ENCODE results near the gene C6orf89.

The C6orf89 gene

DNA sequence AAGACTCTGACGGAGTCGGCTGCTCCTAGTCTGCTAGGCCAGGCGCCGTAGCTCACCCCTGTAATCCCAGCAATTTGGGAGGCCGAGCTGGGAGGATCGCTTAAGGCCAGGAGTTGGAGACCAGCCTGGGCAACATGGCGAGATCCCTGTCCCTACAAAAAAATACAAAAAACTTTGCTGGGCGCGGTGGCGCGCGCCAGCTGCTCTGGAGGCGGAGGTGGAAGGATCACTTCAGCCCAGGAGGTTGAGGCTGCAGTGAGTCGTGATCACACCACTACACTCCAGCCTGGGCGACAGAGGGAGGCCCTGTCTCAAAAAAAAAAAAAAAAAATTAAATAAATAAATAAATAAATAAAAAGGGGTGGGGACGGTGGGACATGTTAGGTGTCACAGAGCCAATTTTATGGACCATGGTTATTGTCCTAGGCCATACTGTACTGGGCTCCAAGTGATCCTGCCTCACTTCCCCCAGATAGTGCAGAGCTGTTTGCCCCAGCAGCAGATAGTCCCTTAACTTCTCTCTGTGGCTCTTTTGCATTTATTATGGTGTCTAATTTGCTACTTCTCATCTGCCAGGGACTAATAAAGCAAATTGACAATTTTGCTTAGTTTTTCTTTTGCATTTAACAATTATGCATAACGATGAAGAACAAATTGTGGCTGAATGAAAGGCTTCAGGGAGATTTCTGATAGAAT is 74.0 kb downstream of the C6orf89 start:
- DNase-seq (ENCODE audit: low read depth, low spot score) = no peak
- Histone ChIP-seq H3K4me3 (ENCODE audit: low read length) (no peak overlapping the region), H3K4me1 (ENCODE audit: control insufficient read depth, insufficient read depth, low read length) (peaks cover 4% of the 10 kb centered on the region), H3K9me3 (ENCODE audit: control insufficient read depth, insufficient read depth, low read length) (no peaks in the 10 kb centered on the region), H3K27ac (ENCODE audit: low read length) (no peak overlapping the region), H3K27me3 (ENCODE audit: control insufficient read depth, insufficient read depth, low read length) (no peaks in the 10 kb centered on the region), H3K36me3 (ENCODE audit: control insufficient read depth, insufficient read depth, low read length) (no peaks in the 10 kb centered on the region)
- no CpG with 5 or more reads among the region's 17 CpGs for WGBS (ENCODE audit: insufficient coverage, insufficient read length)

DNA sequence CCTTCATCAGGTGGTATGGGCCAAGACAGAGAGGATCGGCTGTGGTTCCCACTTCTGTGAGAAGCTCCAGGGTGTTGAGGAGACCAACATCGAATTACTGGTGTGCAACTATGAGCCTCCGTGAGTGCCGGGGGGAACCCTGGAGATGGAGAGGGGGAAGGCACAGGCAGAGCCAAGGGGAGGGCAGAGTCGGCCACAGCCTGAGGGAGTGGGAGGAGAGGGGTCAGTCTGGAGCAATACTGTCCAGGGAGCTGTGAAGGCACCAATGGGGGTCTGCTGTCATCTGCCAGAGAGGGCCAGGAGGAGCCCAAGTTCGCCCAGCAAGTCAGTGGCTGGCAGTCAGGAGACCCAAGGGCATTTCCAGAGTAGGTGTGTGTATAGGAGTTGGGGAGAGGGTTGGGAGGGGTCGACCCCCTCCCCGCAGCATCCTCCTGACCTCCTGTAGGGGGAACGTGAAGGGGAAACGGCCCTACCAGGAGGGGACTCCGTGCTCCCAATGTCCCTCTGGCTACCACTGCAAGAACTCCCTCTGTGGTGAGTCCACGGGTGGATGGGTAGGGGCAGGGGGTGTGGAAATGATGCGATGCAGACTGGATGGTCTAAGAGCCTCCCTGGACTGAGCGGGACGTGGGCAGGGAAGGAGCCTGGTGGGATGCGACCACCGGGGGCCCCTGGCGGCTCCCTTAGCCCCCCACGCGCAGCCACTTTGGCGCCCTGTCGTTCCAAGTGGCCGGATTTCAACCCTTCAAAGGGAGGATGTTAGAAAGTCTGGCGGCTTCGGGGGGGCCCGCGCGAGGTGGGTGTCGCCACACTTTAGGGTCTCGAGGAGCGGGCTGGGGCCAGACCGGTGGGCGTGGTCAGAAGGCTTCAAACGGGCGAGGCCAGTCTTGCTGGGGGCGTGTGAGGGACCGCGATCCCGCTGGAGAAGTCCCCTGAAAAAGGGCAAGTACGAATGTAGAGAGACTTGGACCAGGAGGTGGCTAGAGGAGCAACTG is 76.0 kb downstream of the C6orf89 start:
- no peaks in the 10 kb centered on the region for H3K36me3 ChIP-seq (ENCODE audit: control insufficient read depth, insufficient read depth, low read length)
- peaks cover 4% of the 10 kb centered on the region for H3K4me1 ChIP-seq (ENCODE audit: control insufficient read depth, insufficient read depth, low read length)
- H3K4me3 ChIP-seq (ENCODE audit: low read length) = no peak overlapping the region
- DNase-seq (ENCODE audit: low read depth, low spot score) = no peak
- WGBS (ENCODE audit: insufficient coverage, insufficient read length) = no CpG with 5 or more reads among the region's 40 CpGs
- no peaks in the 10 kb centered on the region for H3K27me3 ChIP-seq (ENCODE audit: control insufficient read depth, insufficient read depth, low read length)
- H3K27ac ChIP-seq (ENCODE audit: low read length) = no peak overlapping the region
- H3K9me3 ChIP-seq (ENCODE audit: control insufficient read depth, insufficient read depth, low read length) = no peaks in the 10 kb centered on the region

DNA sequence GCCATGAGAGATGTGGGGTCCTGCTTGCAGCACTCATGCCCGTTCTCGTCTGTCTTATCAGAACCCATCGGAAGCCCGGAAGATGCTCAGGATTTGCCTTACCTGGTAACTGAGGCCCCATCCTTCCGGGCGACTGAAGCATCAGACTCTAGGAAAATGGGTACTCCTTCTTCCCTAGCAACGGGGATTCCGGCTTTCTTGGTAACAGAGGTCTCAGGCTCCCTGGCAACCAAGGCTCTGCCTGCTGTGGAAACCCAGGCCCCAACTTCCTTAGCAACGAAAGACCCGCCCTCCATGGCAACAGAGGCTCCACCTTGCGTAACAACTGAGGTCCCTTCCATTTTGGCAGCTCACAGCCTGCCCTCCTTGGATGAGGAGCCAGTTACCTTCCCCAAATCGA is 77.1 kb downstream of the C6orf89 start:
- no CpG with 5 or more reads among the region's 12 CpGs for WGBS (ENCODE audit: insufficient coverage, insufficient read length)
- Histone ChIP-seq H3K4me3 (ENCODE audit: low read length) (no peak overlapping the region), H3K27ac (ENCODE audit: low read length) (no peak overlapping the region), H3K36me3 (ENCODE audit: control insufficient read depth, insufficient read depth, low read length) (peaks cover 4% of the 10 kb centered on the region; the same call in 1 of the 2 replicates), H3K9me3 (ENCODE audit: control insufficient read depth, insufficient read depth, low read length) (no peaks in the 10 kb centered on the region), H3K27me3 (ENCODE audit: control insufficient read depth, insufficient read depth, low read length) (no peaks in the 10 kb centered on the region), H3K4me1 (ENCODE audit: control insufficient read depth, insufficient read depth, low read length) (peaks cover 4% of the 10 kb centered on the region)
- peak; percentile 85 for DNase-seq (ENCODE audit: low read depth, low spot score)

DNA sequence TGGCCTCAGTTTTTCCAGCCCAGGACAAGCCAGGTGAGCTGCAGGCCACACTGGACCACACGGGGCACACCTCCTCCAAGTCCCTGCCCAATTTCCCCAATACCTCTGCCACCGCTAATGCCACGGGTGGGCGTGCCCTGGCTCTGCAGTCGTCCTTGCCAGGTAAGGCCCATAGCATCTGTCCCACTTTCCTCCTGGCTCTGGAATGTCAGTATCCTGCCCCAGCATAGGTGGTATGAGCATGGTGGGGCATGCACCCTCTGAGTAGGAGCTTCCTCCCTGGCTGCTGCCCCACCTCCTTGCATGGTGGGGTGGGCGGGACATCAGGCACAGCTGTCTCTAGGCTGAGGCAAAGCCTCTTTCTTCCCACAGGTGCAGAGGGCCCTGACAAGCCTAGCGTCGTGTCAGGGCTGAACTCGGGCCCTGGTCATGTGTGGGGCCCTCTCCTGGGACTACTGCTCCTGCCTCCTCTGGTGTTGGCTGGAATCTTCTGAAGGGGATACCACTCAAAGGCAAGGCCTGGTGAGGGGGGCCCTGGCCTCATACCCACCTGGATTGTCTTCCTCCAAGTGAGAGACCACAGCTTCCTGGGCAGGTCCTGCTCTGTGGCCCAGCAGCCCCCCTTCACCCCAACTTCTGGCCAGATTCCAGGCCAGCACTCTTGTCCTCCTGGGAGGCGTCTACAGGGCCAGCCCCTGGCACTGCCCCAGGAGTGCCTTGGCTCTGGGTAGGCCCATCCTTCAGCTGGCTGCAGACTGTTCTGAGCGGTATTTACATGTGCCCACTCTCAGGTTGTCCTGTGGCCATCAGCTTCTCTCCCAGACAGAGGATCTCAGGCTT is 77.9 kb downstream of the C6orf89 start:
- H3K4me1 ChIP-seq (ENCODE audit: control insufficient read depth, insufficient read depth, low read length) = peaks cover 4% of the 10 kb centered on the region
- no peaks in the 10 kb centered on the region for H3K27me3 ChIP-seq (ENCODE audit: control insufficient read depth, insufficient read depth, low read length)
- DNase-seq (ENCODE audit: low read depth, low spot score) = no peak
- H3K9me3 ChIP-seq (ENCODE audit: control insufficient read depth, insufficient read depth, low read length) = no peaks in the 10 kb centered on the region
- no CpG with 5 or more reads among the region's 11 CpGs for WGBS (ENCODE audit: insufficient coverage, insufficient read length)
- no peak overlapping the region for H3K27ac ChIP-seq (ENCODE audit: low read length)
- peaks cover 10% of the 10 kb centered on the region for H3K36me3 ChIP-seq (ENCODE audit: control insufficient read depth, insufficient read depth, low read length)
- H3K4me3 ChIP-seq (ENCODE audit: low read length) = no peak overlapping the region

DNA sequence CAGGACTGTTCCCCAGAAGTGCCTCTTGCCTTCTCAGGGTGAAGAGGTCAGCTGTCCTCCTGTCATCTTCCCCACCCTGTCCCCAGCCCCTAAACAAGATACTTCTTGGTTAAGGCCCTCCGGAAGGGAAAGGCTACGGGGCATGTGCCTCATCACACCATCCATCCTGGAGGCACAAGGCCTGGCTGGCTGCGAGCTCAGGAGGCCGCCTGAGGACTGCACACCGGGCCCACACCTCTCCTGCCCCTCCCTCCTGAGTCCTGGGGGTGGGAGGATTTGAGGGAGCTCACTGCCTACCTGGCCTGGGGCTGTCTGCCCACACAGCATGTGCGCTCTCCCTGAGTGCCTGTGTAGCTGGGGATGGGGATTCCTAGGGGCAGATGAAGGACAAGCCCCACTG is 78.6 kb downstream of the C6orf89 start:
- Histone ChIP-seq H3K27me3 (ENCODE audit: control insufficient read depth, insufficient read depth, low read length) (no peaks in the 10 kb centered on the region), H3K27ac (ENCODE audit: low read length) (no peak overlapping the region), H3K9me3 (ENCODE audit: control insufficient read depth, insufficient read depth, low read length) (no peaks in the 10 kb centered on the region), H3K4me1 (ENCODE audit: control insufficient read depth, insufficient read depth, low read length) (peaks cover 4% of the 10 kb centered on the region), H3K36me3 (ENCODE audit: control insufficient read depth, insufficient read depth, low read length) (peaks cover 16% of the 10 kb centered on the region), H3K4me3 (ENCODE audit: low read length) (no peak overlapping the region)
- WGBS (ENCODE audit: insufficient coverage, insufficient read length) = no CpG with 5 or more reads among the region's 6 CpGs
- no peak for DNase-seq (ENCODE audit: low read depth, low spot score)

DNA sequence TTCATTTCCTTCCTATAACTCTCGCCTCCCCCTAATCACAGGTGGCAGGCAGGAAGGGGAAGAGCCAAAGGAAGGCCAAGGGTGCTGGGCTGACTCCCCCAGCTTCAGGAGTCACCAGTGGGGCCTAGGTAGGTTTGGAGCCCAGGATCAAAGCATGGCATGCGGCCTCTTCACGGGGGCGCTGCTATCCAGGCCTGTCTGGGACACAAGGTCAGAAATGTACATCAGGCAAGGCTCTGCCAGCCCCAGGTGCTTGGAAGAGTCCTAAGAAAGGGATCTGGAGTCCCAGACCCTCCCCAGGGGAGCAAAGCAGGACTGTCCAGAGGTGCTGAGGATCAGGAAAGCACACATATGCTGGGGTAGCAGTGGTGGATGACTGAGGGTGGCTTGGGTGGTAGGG is 79.2 kb downstream of the C6orf89 start:
- Histone ChIP-seq H3K4me1 (ENCODE audit: control insufficient read depth, insufficient read depth, low read length) (peaks cover 4% of the 10 kb centered on the region), H3K27me3 (ENCODE audit: control insufficient read depth, insufficient read depth, low read length) (no peaks in the 10 kb centered on the region), H3K27ac (ENCODE audit: low read length) (no peak overlapping the region), H3K9me3 (ENCODE audit: control insufficient read depth, insufficient read depth, low read length) (no peaks in the 10 kb centered on the region), H3K36me3 (ENCODE audit: control insufficient read depth, insufficient read depth, low read length) (peaks cover 21% of the 10 kb centered on the region), H3K4me3 (ENCODE audit: low read length) (no peak overlapping the region)
- WGBS (ENCODE audit: insufficient coverage, insufficient read length) = no CpG with 5 or more reads among the region's 4 CpGs
- DNase-seq (ENCODE audit: low read depth, low spot score) = no peak

DNA sequence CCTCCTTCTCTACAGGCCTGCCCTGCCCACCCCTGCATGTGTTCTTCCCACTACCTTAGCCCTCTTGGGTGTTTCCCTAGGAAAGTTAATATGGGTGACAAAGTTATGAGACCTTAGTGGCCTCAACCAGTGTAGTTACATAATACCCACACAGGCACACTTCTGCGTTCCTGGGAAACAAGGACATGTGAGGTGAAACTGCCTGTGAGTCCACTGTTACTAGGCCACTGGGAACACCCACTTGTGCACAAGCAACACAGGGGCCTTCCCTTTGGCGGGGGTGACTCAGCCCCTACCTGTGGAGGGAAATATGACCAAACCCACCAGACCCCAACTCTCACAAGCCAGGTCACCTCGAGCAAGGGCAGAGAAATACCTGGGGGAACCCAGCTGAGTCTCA is 81.5 kb downstream of the C6orf89 start:
- Histone ChIP-seq H3K36me3 (ENCODE audit: control insufficient read depth, insufficient read depth, low read length) (peaks cover 43% of the 10 kb centered on the region), H3K4me3 (ENCODE audit: low read length) (no peak overlapping the region), H3K9me3 (ENCODE audit: control insufficient read depth, insufficient read depth, low read length) (no peaks in the 10 kb centered on the region), H3K4me1 (ENCODE audit: control insufficient read depth, insufficient read depth, low read length) (peaks cover 4% of the 10 kb centered on the region; the same call in 1 of the 2 replicates), H3K27ac (ENCODE audit: low read length) (no peak overlapping the region), H3K27me3 (ENCODE audit: control insufficient read depth, insufficient read depth, low read length) (no peaks in the 10 kb centered on the region)
- WGBS (ENCODE audit: insufficient coverage, insufficient read length) = no CpG with 5 or more reads among the region's 3 CpGs
- DNase-seq (ENCODE audit: low read depth, low spot score) = no peak

DNA sequence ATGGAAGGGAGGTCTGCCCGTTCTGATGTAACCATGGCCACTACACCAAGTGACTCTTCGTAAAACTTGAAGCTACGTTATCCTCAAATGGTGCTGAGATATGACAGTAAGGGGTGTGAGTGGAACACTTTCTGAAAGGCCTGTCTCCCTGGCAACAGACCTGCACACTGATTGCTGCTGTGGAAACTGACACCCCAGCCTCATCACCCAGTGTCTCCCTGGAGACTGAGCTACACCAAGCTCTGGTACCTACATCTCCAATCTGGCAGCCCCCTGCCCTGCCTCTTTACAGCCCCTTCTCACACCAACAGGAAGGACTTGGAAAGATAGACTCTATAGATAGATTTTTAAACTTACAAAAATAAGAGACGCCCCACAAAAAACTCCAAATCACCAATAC is 82.0 kb downstream of the C6orf89 start:
- H3K27ac ChIP-seq (ENCODE audit: low read length) = no peak overlapping the region
- peaks cover 46% of the 10 kb centered on the region for H3K36me3 ChIP-seq (ENCODE audit: control insufficient read depth, insufficient read depth, low read length)
- WGBS (ENCODE audit: insufficient coverage, insufficient read length) = no CpG with 5 or more reads among the region's 4 CpGs
- no peak overlapping the region for H3K4me3 ChIP-seq (ENCODE audit: low read length)
- H3K4me1 ChIP-seq (ENCODE audit: control insufficient read depth, insufficient read depth, low read length) = peaks cover 4% of the 10 kb centered on the region; the same call in 1 of the 2 replicates
- no peak for DNase-seq (ENCODE audit: low read depth, low spot score)
- H3K27me3 ChIP-seq (ENCODE audit: control insufficient read depth, insufficient read depth, low read length) = no peaks in the 10 kb centered on the region
- H3K9me3 ChIP-seq (ENCODE audit: control insufficient read depth, insufficient read depth, low read length) = no peaks in the 10 kb centered on the region

DNA sequence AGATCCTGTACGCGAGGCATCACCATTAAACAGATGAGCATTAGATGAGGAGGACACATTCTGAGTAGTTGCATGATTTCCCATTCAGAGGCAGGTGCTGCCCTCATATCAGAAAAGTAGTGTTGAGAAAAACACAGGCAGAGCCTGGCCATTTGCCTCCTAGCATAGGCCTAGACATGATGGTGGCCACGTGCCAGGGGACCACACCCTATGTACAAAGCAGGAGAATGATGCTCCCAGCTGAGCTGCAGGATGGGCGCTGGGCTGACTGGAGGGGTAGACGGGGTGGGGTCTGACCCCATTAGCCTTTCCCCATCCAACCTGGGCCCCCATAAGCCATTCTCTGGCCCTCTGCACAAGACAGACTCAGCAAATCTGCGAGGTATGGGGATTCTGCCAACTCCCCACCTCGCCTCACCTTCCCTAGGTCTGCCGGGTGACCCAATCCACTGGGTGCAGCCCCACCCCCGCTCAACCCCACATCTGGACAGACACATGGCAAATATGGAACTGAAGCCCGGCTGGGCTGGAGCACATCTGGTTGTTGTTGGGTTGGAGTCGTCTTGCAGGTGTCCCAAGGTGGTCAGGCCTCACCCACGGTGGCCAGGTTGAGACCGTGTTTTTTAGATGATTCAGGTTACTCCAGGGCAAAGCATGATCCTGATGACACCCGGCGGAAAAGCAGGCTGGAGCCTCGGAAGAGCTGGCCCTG is 82.7 kb downstream of the C6orf89 start:
- no peak for DNase-seq (ENCODE audit: low read depth, low spot score)

More for the DNA sequence above, 82.7 kb downstream of the C6orf89 start:
- H3K4me3 ChIP-seq (ENCODE audit: low read length) = no peak overlapping the region
- WGBS (ENCODE audit: insufficient coverage, insufficient read length) = no CpG with 5 or more reads among the region's 16 CpGs
- H3K4me1 ChIP-seq (ENCODE audit: control insufficient read depth, insufficient read depth, low read length) = peaks cover 3% of the 10 kb centered on the region; the same call in 1 of the 2 replicates
- peaks cover 49% of the 10 kb centered on the region for H3K36me3 ChIP-seq (ENCODE audit: control insufficient read depth, insufficient read depth, low read length)
- H3K27ac ChIP-seq (ENCODE audit: low read length) = no peak overlapping the region
- no peaks in the 10 kb centered on the region for H3K27me3 ChIP-seq (ENCODE audit: control insufficient read depth, insufficient read depth, low read length)
- no peaks in the 10 kb centered on the region for H3K9me3 ChIP-seq (ENCODE audit: control insufficient read depth, insufficient read depth, low read length)
